ENCODE results near the gene MT1B. TPM values are rescaled to one million over a fixed set of nuclear protein-coding genes. Genes with fewer than 3 reads are reported as not detected.
"Not testable (repeated sequence)": the region's sequence is repeated elsewhere in the genome, so short reads cannot be mapped to it uniquely, and the experiment has no call there.

Gene MT1B
- total RNA-seq, 2 experiments from 2014 or later, result not detected

- H3K4me1 Mint-ChIP-seq, result peaks cover 14% of the 10 kb centered on the region
- H3K9me3 Mint-ChIP-seq; H3K36me3 Mint-ChIP-seq (ENCODE audit: low read depth); DNase-seq; H3K27ac Mint-ChIP-seq; H3K4me3 Mint-ChIP-seq: not testable (repeated sequence)
- ChIA-PET CTCF (interaction anchor here (0.6 to 3.7 kb wide), 4 partner anchors 20 to 79 kb away, joined by 4 to 19 read pairs (median 10); no protein-coding TSS in a partner anchor), POLR2A (interaction anchor here (1.2 to 4.8 kb wide), 2 partner anchors 14 to 21 kb away, joined by 3 to 96 read pairs; partner anchors contain the start of gene MT2A)
- peaks cover 48% of the 10 kb centered on the region for H3K27me3 Mint-ChIP-seq
These were observed 28.5 kb upstream of the MT1B start for GRCh38 chr16:56623184-56623583.

- CTCF ChIA-PET, result interaction anchor here (0.6 to 3.7 kb wide), 5 partner anchors 19 to 246 kb away, joined by 4 to 19 read pairs (median 5); no protein-coding TSS in a partner anchor
- Mint-ChIP-seq H3K9me3 (no peaks in the 10 kb centered on the region), H3K4me3 (no peak overlapping the region), H3K27me3 (peaks cover 46% of the 10 kb centered on the region), H3K36me3 (ENCODE audit: low read depth) (no peaks in the 10 kb centered on the region), H3K27ac (no peak overlapping the region), H3K4me1 (peaks cover 14% of the 10 kb centered on the region)
- no peak for DNase-seq
- POLR2A ChIA-PET, result interaction anchor here (1.2 to 4.8 kb wide), 3 partner anchors 15 to 59 kb away, joined by 3 to 96 read pairs (median 5); partner anchors contain the start of genes MT1X and MT2A
These were observed 28.0 kb upstream of the MT1B start for GRCh38 chr16:56623637-56624036.

GRCh38 chr16:56625140-56625942 lies 26.3 kb upstream of the MT1B start, which contains the start of gene MT1E:
MT1E (plus strand) TSS chr16:56625781; CDS start chr16:56625852, 71 bp downstream.
- Mint-ChIP-seq H3K27ac (peak within 1 kb of the TSS; percentile 58), H3K9me3 (no peaks in the 10 kb centered on the region)

GRCh38 chr16:56625943-56626654 lies 25.6 kb upstream of the MT1B start:
- H3K36me3 Mint-ChIP-seq (ENCODE audit: low read depth), result no peaks in the 10 kb centered on the region
- peak overlapping the region; percentile 56 for H3K27ac Mint-ChIP-seq
- peaks cover 14% of the 10 kb centered on the region for H3K4me1 Mint-ChIP-seq
- no peaks in the 10 kb centered on the region for H3K9me3 Mint-ChIP-seq
- ChIA-PET CTCF (interaction anchor here (0.8 to 3.7 kb wide), 11 partner anchors 12 to 76 kb away, joined by 3 to 19 read pairs (median 4); partner anchors contain the start of gene MT2A), POLR2A (interaction anchor here (0.7 to 4.8 kb wide), 15 partner anchors 9 to 559 kb away, joined by 3 to 96 read pairs (median 5); partner anchors contain the start of genes MT1A, MT1X, MT2A and PSME3IP1)
- peaks cover 51% of the 10 kb centered on the region for H3K27me3 Mint-ChIP-seq
- peak overlapping the region; percentile 72 for H3K4me3 Mint-ChIP-seq
- DNase-seq, result no peak

More at GRCh38 chr16:56625140-56625942, 26.3 kb upstream of the MT1B start, which contains the start of gene MT1E:
- ChIA-PET POLR2A (interaction anchor here (0.6 to 4.8 kb wide), 15 partner anchors 9 to 560 kb away, joined by 3 to 96 read pairs (median 5); partner anchors contain the start of genes MT1A, MT1X, MT2A and PSME3IP1), CTCF (interaction anchor here (0.6 to 3.7 kb wide), 12 partner anchors 10 to 77 kb away, joined by 3 to 19 read pairs (median 4); partner anchors contain the start of genes MT1X and MT2A)
- peak; percentile 61 for DNase-seq
- Mint-ChIP-seq H3K36me3 (ENCODE audit: low read depth) (no peaks in the 10 kb centered on the region), H3K4me3 (peak within 1 kb of the TSS; percentile 80), H3K27me3 (peaks cover 43% of the 10 kb centered on the region), H3K4me1 (peaks cover 14% of the 10 kb centered on the region)

DNA sequence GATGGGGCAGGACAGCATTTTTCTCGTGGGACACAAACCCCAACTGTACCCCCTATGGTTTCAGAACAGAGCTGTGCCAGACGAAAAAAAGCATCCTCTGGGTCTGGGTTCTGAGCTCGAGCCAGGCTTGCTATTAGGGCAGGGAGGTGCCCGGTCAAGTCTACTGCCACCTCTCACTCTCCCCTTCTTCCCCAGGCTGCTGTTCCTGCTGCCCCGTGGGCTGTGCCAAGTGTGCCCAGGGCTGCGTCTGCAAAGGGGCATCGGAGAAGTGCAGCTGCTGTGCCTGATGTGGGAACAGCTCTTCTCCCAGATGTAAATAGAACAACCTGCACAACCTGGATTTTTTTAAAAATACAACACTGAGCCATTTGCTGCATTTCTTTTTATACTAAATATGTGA lies 25.0 kb upstream of the MT1B start:
- no peak for DNase-seq
- no peaks in the 10 kb centered on the region for H3K36me3 Mint-ChIP-seq (ENCODE audit: low read depth)
- H3K27me3 Mint-ChIP-seq, result peaks cover 56% of the 10 kb centered on the region
- H3K9me3 Mint-ChIP-seq, result no peaks in the 10 kb centered on the region
- peaks cover 14% of the 10 kb centered on the region for H3K4me1 Mint-ChIP-seq
- ChIA-PET POLR2A (interaction anchor here (0.7 to 4.8 kb wide), 5 partner anchors 10 to 56 kb away, joined by 3 to 96 read pairs (median 12); partner anchors contain the start of genes MT1X and MT2A), CTCF (interaction anchor here (1.0 to 3.7 kb wide), 2 partner anchors 17 to 76 kb away, joined by 3 to 19 read pairs; no protein-coding TSS in a partner anchor)
- H3K27ac Mint-ChIP-seq, result no peak overlapping the region
- H3K4me3 Mint-ChIP-seq, result no peak overlapping the region

DNA sequence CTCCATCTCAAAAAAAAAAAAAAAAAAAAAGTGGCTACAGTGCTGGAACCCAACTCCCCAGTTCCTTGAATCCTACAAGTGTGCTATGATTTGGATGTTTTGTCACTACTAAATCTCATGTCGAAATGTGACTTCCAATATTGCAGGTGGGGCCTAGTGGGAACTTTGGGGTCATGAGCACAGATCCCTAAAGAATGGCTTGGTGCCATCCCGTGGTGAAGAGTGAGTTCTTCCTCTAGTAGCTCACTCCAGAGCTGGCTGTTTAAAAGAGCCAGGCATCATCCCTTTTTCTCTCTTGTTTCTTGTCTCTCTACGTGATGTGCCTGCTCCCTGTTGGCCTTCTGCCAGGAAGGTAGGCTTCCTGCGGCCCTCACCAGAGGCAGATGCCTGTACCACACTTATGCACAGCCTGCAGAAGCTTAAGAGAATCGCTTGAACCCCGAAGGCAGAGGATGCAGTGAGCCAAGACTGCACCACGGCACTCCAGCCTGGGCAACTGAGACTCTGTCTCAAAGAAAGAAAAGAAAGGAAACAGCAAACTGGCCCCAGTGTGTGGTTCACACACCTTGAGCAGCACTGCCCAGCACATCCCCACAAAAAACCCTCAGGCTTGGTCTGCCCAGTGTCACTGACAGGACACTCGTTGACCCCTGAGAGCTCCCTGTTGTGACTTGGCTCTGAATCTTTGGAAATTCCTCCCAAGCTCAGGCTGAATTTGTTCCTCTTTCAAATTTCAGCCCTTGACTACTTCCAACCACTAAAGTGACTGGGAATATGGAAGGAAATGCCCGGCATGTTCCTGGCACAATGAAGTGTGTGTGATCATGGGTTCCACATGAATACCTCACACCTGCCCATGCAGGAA lies 23.0 kb upstream of the MT1B start:
- Mint-ChIP-seq H3K27ac (no peak overlapping the region), H3K9me3 (no peaks in the 10 kb centered on the region), H3K27me3 (peaks cover 66% of the 10 kb centered on the region), H3K4me1 (peaks cover 22% of the 10 kb centered on the region), H3K4me3 (no peak overlapping the region), H3K36me3 (ENCODE audit: low read depth) (no peaks in the 10 kb centered on the region)
- ChIA-PET CTCF (no interaction called here), POLR2A (no interaction called here)
- DNase-seq, result no peak

DNA sequence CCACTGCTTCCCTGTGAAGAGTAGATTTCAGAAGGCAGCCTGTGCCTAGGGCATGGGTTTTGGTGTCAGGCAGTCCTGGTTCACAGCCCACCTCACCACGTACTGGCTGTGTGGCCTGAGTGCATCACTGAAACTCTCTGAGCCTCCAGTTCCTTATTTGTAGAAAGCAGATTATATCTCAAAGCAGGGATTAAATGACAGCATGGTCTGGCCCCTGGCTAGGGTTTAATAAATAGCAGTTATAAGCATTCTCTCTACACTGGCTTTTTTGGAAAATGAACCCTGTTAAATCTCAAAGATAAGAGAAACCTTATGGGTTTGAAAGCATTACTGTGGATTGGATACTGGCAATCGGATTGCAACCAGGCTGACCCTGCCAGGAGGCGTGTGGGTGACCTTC lies 22.2 kb upstream of the MT1B start:
- ChIA-PET CTCF (interaction anchor here (0.9 to 1.4 kb wide), 2 partner anchors 17 to 72 kb away, joined by 3 to 6 read pairs; no protein-coding TSS in a partner anchor), POLR2A (interaction anchor here (2.3 to 2.5 kb wide), 2 partner anchors 12 to 53 kb away, joined by 5 to 9 read pairs; partner anchors contain the start of gene MT1X)
- no peak for DNase-seq
- Mint-ChIP-seq H3K36me3 (ENCODE audit: low read depth) (no peaks in the 10 kb centered on the region), H3K9me3 (no peaks in the 10 kb centered on the region), H3K4me1 (peaks cover 20% of the 10 kb centered on the region), H3K4me3 (no peak overlapping the region), H3K27ac (no peak overlapping the region), H3K27me3 (peaks cover 71% of the 10 kb centered on the region)

- no peak for DNase-seq
- Mint-ChIP-seq H3K27ac (no peak overlapping the region), H3K27me3 (peaks cover 73% of the 10 kb centered on the region), H3K4me1 (peaks cover 21% of the 10 kb centered on the region), H3K4me3 (no peak overlapping the region), H3K36me3 (ENCODE audit: low read depth) (no peaks in the 10 kb centered on the region), H3K9me3 (no peaks in the 10 kb centered on the region)
- CTCF ChIA-PET, result interaction anchor here (0.9 to 1.4 kb wide), 2 partner anchors 17 to 72 kb away, joined by 3 to 6 read pairs; no protein-coding TSS in a partner anchor
- POLR2A ChIA-PET, result interaction anchor here (2.3 to 2.5 kb wide), 2 partner anchors 13 to 52 kb away, joined by 5 to 9 read pairs; partner anchors contain the start of gene MT1X
These were observed 21.6 kb upstream of the MT1B start for GRCh38 chr16:56630134-56630533.

GRCh38 chr16:56631197-56631596 lies 20.5 kb upstream of the MT1B start:
- ChIA-PET CTCF (interaction anchor here (1.4 to 1.7 kb wide), 2 partner anchors 13 to 71 kb away, joined by 6 read pairs; no protein-coding TSS in a partner anchor), POLR2A (interaction anchor here (2.3 to 2.5 kb wide), 2 partner anchors 14 to 51 kb away, joined by 5 to 9 read pairs; partner anchors contain the start of gene MT1X)
- H3K9me3 Mint-ChIP-seq, result no peaks in the 10 kb centered on the region
- H3K36me3 Mint-ChIP-seq (ENCODE audit: low read depth), result no peaks in the 10 kb centered on the region
- peaks cover 73% of the 10 kb centered on the region for H3K27me3 Mint-ChIP-seq
- no peak overlapping the region for H3K27ac Mint-ChIP-seq
- no peak overlapping the region for H3K4me3 Mint-ChIP-seq
- no peak for DNase-seq
- H3K4me1 Mint-ChIP-seq, result peaks cover 20% of the 10 kb centered on the region

GRCh38 chr16:56631832-56632155 lies 19.9 kb upstream of the MT1B start:
- Mint-ChIP-seq H3K9me3 (no peaks in the 10 kb centered on the region), H3K36me3 (ENCODE audit: low read depth) (no peaks in the 10 kb centered on the region), H3K27ac (no peak overlapping the region), H3K4me1 (peaks cover 26% of the 10 kb centered on the region), H3K27me3 (peaks cover 74% of the 10 kb centered on the region), H3K4me3 (peak overlapping the region; percentile 30)
- no peak for DNase-seq
- ChIA-PET CTCF (interaction anchor here (1.7 kb wide), 1 partner anchor 12 kb away, joined by 6 read pairs; no protein-coding TSS in a partner anchor), POLR2A (interaction anchor here (2.3 to 2.5 kb wide), 2 partner anchors 15 to 51 kb away, joined by 5 to 9 read pairs; partner anchors contain the start of gene MT1X)

GRCh38 chr16:56632156-56632847 lies 19.4 kb upstream of the MT1B start, which contains the start of gene MT1M:
MT1M (plus strand) TSS chr16:56632659; CDS start chr16:56632732, 73 bp downstream.
- H3K36me3 Mint-ChIP-seq (ENCODE audit: low read depth), result no peaks in the 10 kb centered on the region
- H3K27me3 Mint-ChIP-seq, result peaks cover 74% of the 10 kb centered on the region
- ChIA-PET POLR2A (interaction anchor here (2.5 kb wide), 1 partner anchor 15 kb away, joined by 5 read pairs; no protein-coding TSS in a partner anchor), CTCF (interaction anchor here (1.7 kb wide), 1 partner anchor 11 kb away, joined by 6 read pairs; no protein-coding TSS in a partner anchor)
- H3K9me3 Mint-ChIP-seq, result no peaks in the 10 kb centered on the region
- no peak for DNase-seq
- no peak within 1 kb of the TSS for H3K27ac Mint-ChIP-seq
- peaks cover 27% of the 10 kb centered on the region for H3K4me1 Mint-ChIP-seq
- peak within 1 kb of the TSS; percentile 30 for H3K4me3 Mint-ChIP-seq
